Activated CD4-positive, alpha-beta T cell treated with anti-CD3 and anti-CD28 coated beads, Interleukin-10, Interleukin-2, amounts not matched to agents 100 ng/mL and 50 ng/mL, durations not matched to agents 16 hours and 8 hours (primary cell): ENCODE results near the gene XYLT1.
"Not testable (repeated sequence)": the region's sequence is repeated elsewhere in the genome, so short reads cannot be mapped to it uniquely, and the experiment has no call there.

Experiments
- DNase-seq: peaks from one replicate; pipeline ENCODE4 v3.0.0-alpha.2; 2020

XYLT1 gene

DNA sequence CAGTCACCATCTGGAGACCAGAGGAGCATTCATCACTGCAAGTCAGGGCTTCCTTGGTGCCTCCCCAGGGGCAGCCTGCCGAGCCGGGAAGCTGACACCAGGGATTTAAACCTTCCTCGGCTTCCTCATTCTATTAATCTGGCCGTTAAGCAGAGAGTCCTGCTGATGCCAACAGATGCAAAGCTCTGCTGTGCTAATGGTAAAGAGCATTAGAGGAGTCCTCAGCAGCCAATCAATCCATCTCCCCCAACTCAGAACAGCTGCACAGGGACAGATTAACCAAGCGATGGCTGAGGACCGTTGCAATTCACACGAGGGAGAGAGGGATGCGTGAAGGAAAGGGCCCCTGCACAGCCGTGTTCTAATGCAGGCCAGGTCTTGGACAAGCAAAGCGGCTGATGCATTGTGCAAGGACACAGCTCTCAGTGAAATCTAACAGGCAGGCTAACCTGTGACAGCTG is 116.6 kb downstream of the XYLT1 start:
- no peak for DNase-seq

- DNase-seq, result no peak
Observed at GRCh38 chr16:17353561-17353960, 117.2 kb downstream of the XYLT1 start.

DNA sequence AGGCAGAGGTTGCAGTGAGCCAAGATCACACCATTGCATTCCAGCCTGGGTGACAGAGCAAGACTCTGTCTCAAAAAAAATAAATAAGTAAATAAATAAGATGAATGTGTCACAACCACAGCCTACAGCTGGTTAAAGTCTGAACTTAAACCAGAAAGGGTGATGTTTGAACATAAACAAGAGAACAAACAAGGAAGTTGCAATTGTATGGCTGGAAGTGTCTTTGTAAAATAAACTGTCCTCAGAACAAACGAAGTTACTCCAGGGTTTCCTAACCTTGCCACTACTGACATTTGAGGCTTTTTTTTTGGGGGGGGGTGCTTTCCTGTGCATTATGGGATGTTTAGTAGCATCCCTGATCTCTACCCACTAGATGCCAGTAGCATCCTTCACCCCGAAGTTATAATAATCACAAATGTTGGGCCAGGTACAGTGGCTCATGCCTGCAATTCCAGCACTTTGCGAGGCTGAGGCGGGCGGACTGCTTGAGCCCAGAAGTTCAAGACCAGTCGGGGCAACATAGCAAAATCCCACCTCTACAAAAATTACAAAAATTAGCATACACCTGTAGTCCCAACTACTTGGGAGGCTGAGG is 119.2 kb downstream of the XYLT1 start:
- DNase-seq, result no peak

GRCh38 chr16:17350207-17350606 is 120.6 kb downstream of the XYLT1 start:
- no peak for DNase-seq

DNA sequence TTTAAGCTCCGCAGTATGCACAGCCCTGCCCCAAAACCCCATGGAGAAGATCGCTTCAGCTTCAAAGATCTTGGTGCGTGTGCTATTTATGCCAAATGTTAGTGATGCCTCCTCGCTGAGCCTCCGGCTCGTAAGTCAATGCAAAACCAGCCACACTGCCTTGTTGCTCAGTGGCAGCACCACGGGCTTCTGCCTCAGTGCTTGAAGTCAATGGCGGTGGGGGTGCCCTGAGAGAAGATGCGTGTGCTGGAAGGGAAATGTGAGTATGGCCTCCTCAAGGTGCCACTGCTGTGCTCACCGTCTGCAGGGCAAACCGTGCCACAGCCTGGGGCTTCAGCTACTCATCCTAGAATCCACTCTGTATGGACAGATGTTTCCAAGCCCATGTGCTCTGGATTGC is 121.9 kb downstream of the XYLT1 start:
- no peak for DNase-seq

DNA sequence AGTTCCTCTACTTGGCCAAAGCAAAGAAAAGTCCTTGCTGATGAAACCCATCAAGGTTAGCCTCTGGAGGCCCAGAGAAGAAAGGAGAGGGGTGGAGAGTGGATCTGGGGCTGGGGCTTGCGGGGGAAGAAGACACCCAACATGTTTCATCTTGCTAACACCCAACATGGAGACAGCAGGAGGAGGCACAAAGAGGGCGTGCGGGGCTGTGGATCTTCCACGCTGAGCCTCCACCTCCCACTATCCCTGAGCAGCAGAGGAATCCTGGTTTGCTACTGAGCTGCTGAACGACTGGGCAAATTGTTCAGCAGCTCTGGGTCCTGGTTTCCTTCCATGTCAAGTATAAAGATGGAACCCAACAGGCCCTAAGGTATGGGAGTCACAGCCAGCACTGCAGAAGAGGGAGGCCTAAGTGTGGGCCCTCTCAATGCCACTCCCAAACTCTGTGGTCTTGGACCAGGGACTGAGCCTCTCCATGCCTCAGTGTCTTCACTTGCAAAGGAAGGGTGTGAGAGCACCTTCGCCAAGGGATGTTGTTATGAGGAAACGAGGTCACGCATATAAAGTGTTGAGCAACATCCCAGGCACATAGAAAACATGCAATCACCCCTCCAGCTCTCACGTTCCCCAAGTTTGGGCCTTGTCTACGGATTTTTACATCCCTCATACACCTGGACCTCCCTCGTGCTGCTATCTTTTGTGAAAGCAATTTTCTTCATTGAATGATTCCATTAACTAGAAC is 122.5 kb downstream of the XYLT1 start:
- DNase-seq, result no peak

DNA sequence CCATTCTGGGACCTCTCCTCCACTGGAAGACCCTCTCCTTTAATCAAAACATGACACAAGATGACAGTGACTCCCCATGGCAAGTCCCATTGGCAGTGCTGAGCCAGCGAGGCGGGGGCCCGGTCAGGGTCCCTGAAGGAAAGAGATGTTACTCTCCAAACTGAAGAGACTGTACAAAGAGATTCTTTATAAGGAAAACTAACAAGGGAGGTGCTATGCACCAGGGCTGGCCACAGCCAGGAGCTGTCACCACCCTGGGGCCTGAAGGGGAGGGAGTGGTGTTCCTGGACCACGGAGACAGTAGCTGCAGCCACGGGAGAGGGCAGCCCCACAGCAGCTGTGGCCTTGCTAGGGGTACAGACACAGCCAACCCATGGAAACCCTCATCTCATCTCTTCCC is 123.1 kb downstream of the XYLT1 start:
- no peak for DNase-seq

DNA sequence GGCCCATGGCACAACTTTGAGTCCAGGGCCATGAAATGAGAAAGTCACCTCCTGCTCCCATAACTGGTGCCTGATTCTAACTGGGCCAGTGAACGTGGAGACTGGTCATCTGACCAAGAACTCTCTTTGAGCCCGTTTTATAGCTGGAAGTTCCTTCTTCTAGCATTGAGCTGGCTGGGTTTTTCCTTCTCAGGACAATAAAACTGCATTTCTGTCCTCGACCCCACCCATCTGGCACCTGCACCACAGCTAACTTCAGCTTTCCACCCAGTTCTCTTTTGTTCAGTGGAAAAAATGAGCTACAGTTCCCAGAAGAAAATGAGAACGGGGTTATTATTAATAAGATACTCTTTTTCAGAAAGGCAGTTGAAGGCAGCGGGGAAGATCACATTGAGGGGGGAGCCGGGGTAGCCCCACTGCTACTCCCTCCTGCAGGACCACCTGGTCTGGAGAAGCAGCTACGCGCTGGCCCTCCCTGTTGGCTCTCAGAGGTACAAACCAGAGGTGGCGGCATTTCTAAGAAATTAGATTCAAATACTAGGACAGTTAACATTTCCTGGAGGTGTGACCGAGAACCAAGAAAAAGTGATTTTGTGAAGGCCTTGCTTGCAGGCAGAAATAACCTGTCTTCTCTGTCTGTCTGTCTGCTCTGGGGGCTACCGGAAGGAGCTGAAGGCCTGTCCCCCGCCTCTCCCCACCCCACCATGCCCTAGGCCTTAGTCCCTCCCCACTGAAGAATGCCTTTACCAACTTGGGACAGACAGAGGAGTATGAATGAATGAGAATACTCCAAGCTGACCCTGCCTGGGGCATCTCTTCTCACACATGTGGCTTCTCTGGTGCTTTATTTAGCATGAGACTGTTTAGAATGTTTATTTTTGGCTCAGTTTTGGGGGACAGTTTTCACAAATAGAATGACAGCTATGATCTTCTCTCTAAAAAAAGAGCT is 123.9 kb downstream of the XYLT1 start:
- peak; percentile 67 for DNase-seq

DNA sequence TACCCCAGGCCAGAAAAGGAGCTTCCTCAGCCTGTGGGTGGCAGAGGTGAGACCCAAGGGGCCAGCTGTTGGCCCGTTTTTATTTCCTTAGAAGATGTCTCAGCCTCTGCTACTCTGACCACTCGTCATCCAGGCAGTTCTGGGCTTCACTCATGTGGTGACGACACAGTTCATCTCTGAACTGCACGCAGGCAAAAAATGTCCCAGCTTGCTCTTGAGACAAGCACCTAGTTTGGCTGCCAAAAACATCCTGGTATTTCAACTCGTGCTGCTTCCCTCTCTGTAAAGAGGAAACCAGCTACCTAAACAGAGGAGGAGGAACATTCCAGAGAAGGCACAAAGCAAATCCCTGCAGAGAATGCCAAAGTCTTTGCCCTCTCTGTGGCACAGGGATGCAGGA is 125.7 kb downstream of the XYLT1 start:
- peak; percentile 53 for DNase-seq

GRCh38 chr16:17343728-17344127 is 127.0 kb downstream of the XYLT1 start:
- peak; percentile 34 for DNase-seq

DNA sequence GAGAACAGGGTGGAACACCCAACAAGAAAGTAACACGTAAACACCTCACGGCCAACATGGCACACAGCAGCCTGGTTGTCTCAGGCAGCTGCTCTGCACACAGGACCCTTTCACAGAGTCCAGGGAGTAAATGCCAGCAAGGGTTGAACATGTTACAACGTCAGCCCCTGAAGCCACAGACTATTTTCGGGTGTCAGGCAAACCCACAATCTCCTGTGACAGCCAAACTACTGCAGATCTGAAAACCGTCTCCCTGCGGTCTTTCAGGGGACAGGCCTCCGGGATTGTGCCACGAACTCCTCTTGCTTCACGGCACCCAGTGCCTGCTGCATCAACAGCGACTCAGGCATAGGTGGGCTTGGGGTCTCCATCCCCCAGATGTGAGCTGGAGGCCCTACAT is 127.7 kb downstream of the XYLT1 start:
- peak; percentile 77 for DNase-seq

- peak; percentile 40 for DNase-seq
Observed at GRCh38 chr16:17342031-17342430, 128.7 kb downstream of the XYLT1 start.

DNA sequence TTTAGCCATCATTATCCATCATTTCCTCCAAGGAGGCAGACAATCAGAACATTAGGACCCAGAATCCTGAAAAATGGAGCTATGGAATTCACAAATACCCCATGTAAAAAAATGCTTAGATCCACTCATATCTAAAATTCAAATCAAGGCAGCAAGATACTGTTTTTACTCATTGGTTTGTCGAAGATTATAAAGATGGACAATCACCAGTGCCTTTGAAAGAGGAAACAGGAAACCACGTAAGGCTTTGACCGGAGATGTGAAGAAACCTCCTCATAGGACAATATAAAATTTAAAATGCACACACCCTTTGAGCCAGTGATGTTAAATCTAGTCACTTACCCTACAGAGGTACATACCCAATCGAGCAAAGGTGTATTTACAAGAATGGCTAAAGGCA is 130.0 kb downstream of the XYLT1 start:
- peak; percentile 42 for DNase-seq

- DNase-seq, result no peak
Observed at GRCh38 chr16:17339764-17340541, 130.8 kb downstream of the XYLT1 start.

DNA sequence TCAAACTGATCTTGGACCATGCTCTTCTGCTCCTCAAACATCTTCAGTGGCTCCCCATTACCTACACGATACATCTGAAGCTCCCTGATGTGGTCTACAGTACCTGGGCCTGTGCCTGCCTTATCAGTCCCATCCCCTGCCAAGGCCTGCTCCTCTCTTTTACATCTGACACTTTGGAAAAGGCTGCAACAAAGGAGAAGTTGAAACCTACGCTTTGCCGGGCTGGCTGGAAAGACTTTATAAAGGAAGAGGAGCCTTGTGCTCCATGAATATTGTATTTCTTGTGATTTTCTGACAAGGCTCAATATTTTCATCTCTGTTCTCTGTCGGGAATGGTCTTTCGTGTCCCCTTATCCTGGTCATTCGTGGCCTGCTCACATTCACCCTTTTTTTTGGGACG is 132.5 kb downstream of the XYLT1 start:
- no peak for DNase-seq

DNA sequence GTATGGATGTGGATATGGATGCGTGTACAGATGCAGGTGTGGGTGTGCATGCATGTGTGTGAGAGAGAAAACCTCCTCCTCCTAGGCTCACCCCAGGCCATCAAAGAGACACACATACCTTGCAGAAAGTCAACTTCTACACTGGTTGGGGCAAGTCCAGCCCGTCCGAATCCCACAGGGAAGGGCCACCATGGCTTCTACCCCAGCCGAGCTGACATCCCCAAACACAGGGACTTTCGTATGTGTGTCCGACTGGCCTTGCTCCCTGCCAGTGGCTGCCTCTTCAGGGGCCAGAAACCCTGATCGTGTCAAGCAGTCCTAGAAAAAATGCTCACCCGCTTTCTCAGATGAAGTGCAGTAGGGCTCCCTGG is 134.2 kb downstream of the XYLT1 start:
- no peak for DNase-seq

GRCh38 chr16:17335826-17336529 is 134.8 kb downstream of the XYLT1 start:
- no peak for DNase-seq

DNA sequence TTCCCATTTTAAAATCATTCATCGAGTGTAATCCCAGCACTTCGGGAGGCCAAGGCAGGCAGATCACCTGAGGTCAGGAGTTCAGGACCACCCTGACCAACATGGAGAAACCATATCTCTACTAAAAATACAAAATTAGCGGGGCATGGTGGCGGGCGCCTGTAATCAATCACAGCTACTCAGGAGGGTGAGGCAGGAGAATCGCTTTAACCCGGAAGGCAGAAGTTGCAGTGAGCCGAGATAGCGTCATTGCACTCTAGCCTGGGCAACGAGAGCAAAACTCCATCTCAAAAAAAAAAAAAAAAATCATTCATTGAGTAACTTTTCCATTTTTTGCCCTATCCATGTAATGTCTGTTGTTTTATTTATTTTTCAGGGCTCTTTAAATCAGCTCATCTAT is 135.4 kb downstream of the XYLT1 start:
- DNase-seq, result not testable (repeated sequence)

DNA sequence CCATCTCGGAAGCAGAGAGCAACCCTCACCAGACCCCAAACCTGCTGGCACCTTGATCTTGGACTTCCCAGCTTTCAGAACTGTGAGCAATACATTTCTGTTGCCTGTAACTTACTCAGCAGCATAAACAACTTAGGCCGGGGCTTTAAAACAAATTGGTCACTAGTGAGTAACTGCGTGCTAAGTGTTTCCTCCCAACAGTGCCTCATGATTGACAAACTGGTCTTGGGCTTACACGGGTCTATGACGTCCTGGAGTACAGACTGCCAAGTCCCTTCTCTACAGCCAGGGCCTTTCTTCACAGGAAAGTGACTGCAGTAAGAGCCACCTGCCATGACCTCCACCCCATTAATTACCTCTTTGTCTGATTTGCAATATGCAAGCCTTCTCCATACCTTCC is 136.7 kb downstream of the XYLT1 start:
- DNase-seq, result no peak

DNA sequence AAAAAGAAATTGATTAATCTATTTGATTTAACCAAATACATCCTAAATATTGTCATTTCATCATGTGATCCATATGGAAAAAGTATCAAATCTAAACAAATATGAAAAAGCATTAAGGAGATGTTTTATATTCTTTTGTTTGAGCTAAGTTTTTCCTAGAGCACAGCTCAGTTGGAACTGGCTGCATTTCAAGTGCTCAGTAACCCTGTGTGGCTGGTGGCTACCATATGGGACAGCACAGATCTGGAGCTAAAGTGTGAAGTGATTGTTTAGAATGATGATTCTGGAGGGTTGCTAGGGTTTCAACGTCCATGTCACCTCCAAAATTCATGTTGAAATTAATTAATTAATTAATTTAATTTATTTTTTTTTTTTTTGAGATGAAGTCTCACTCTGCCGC is 137.5 kb downstream of the XYLT1 start:
- DNase-seq, result no peak

- no peak for DNase-seq
Observed at GRCh38 chr16:17331991-17332390, 138.8 kb downstream of the XYLT1 start.

GRCh38 chr16:17331071-17331607 is 139.6 kb downstream of the XYLT1 start:
- DNase-seq, result no peak
